Esophagus muscularis mucosa (tissue), 3 donors: ENCODE measurements around the gene CD8B.
"Not testable (repeated sequence)": the region's sequence is repeated elsewhere in the genome, so short reads cannot be mapped to it uniquely, and the experiment has no call there.

Experiments
- CTCF ChIP-seq, 3 experiments: fragments of 200-600 bp in 2 of 3; fragments of 450-650 bp in 1 of 3; sonication (generic) in 2 of 3; IDR thresholded peaks; one replicate each; pipeline ENCODE4 v1.5.1; 2017 to 2019; ENCODE audit warnings: antibody characterized with exemption in 3 of 3, mild to moderate bottlenecking in 2 of 3, moderate library complexity in 1 of 3
- POLR2AphosphoS5 ChIP-seq, 2 donors: sonication (generic); formaldehyde crosslinking; IDR thresholded peaks; one replicate each; pipeline ENCODE4 v1.6.1; 2017; ENCODE audit warnings: antibody characterized with exemption in 2 of 2

GRCh38 chr2:86870941-86871340 lies 9.3 kb upstream of the CD8B start:
- not testable (repeated sequence) for TF ChIP-seq CTCF, POLR2AphosphoS5 (IDR thresholded peaks at IDR 0.05)
